Stimulated activated effector memory CD8-positive, alpha-beta T cell treated with anti-CD3 and anti-CD28 coated beads, Interleukin-12 subunit alpha, Interleukin-12 subunit beta, amount 100 ng/mL, for 72 hours (primary cell): ENCODE data around the gene STK32B.

ENCODE experiments used
- ATAC-seq: fragments of 150-1000 bp; cut with Tn5 transposase; 2 replicates; pipeline ENCODE4 v1.10.0; 2021
- DNase-seq, 2 donors: peaks; one replicate each; pipeline ENCODE4 v3.0.0; 2021 to 2022; ENCODE audit warnings: low spot score in 2 of 2
- H3K27ac Mint-ChIP-seq: one replicate; pipeline ENCODE4 v1.8.0; 2022; ENCODE audit warnings: mild to moderate bottlenecking, mixed read lengths
- H3K36me3 Mint-ChIP-seq: one replicate; pipeline ENCODE4 v1.8.0; 2022; ENCODE audit warnings: mild to moderate bottlenecking, mixed read lengths
- H3K4me1 Mint-ChIP-seq: one replicate; pipeline ENCODE4 v1.8.0; 2022; ENCODE audit warnings: mixed read lengths
- H3K4me3 Mint-ChIP-seq: one replicate; pipeline ENCODE4 v1.8.0; 2022; ENCODE audit warnings: mild to moderate bottlenecking, mixed read lengths
- H3K9me3 Mint-ChIP-seq: one replicate; pipeline ENCODE4 v1.8.0; 2022; ENCODE audit warnings: mixed read lengths

STK32B gene

GRCh38 chr4:5365071-5366008, 314.1 kb downstream of the STK32B start:
- no peaks in the 10 kb centered on the region for H3K4me1 Mint-ChIP-seq
- no peak overlapping the region for H3K4me3 Mint-ChIP-seq
- no peaks in the 10 kb centered on the region for H3K36me3 Mint-ChIP-seq
- DNase-seq (no peak), ATAC-seq (no peak)
- H3K27ac Mint-ChIP-seq = no peak overlapping the region
- peaks cover under 1% of the 10 kb centered on the region for H3K9me3 Mint-ChIP-seq

GRCh38 chr4:5366009-5366386, 314.7 kb downstream of the STK32B start:
- DNase-seq (no peak), ATAC-seq (no peak)
- Mint-ChIP-seq H3K27ac (no peak overlapping the region), H3K4me1 (no peaks in the 10 kb centered on the region), H3K9me3 (peaks cover 2% of the 10 kb centered on the region), H3K36me3 (no peaks in the 10 kb centered on the region), H3K4me3 (no peak overlapping the region)

DNA sequence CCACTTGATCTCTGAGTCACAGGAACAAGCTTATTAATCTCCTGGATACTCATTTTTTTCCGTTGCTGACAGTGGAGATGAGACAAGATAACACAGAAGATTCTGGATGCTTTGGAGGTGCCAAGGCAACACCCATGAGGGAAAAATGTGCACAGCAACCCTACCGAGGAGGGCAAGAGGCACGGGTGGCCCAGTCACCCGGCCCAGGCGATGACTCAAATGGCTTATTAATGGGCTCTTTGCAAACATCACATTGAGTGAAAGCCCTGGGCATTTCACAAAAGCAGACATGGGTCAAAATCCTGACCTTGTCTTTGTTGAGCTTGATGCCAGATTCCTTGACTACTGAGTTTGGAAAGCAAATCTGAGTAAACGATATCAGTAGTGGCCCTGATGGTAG, 315.1 kb downstream of the STK32B start:
- no peak for DNase-seq
- H3K4me1 Mint-ChIP-seq = no peaks in the 10 kb centered on the region
- no peaks in the 10 kb centered on the region for H3K36me3 Mint-ChIP-seq
- no peak overlapping the region for H3K27ac Mint-ChIP-seq
- no peak for ATAC-seq
- H3K4me3 Mint-ChIP-seq = no peak overlapping the region
- peaks cover 2% of the 10 kb centered on the region for H3K9me3 Mint-ChIP-seq

DNA sequence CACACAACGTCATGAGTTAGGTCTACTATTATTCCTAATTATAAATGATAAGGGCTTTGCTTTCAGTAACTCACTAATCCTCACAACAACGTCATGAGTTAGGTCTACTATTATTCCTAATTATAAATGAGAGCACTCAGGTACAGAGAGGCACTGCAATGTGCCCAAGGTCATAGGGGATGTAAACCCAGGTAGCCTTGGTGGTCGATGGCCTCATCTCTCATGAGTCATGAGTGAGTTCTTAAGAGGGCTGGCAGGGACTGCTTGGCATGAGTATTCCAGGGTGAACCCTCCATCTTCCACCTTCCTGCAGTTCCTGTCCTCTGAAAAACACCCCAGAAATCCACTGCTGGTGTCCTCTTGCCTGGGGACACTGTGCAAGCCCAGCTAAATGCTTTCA, 317.1 kb downstream of the STK32B start:
- Mint-ChIP-seq H3K36me3 (no peaks in the 10 kb centered on the region), H3K27ac (no peak overlapping the region), H3K4me1 (no peaks in the 10 kb centered on the region), H3K4me3 (no peak overlapping the region), H3K9me3 (peaks cover 2% of the 10 kb centered on the region)
- no peak for ATAC-seq
- DNase-seq = no peak

- no peak for ATAC-seq
- DNase-seq = no peak
- peaks cover 10% of the 10 kb centered on the region for H3K9me3 Mint-ChIP-seq
- no peaks in the 10 kb centered on the region for H3K36me3 Mint-ChIP-seq
- no peak overlapping the region for H3K27ac Mint-ChIP-seq
- H3K4me1 Mint-ChIP-seq = no peaks in the 10 kb centered on the region
- no peak overlapping the region for H3K4me3 Mint-ChIP-seq
These were observed 319.0 kb downstream of the STK32B start for GRCh38 chr4:5370286-5370685.

- ATAC-seq = no peak
- Mint-ChIP-seq H3K36me3 (no peaks in the 10 kb centered on the region), H3K4me1 (no peaks in the 10 kb centered on the region), H3K9me3 (peaks cover 11% of the 10 kb centered on the region), H3K4me3 (no peak overlapping the region), H3K27ac (no peak overlapping the region)
- DNase-seq = no peak
These were observed 320.3 kb downstream of the STK32B start for GRCh38 chr4:5371415-5372190.

GRCh38 chr4:5372198-5372597, 320.9 kb downstream of the STK32B start:
- H3K36me3 Mint-ChIP-seq = no peaks in the 10 kb centered on the region
- H3K9me3 Mint-ChIP-seq = peaks cover 14% of the 10 kb centered on the region
- no peak for DNase-seq
- ATAC-seq = no peak
- no peaks in the 10 kb centered on the region for H3K4me1 Mint-ChIP-seq
- H3K4me3 Mint-ChIP-seq = no peak overlapping the region
- no peak overlapping the region for H3K27ac Mint-ChIP-seq

- no peaks in the 10 kb centered on the region for H3K36me3 Mint-ChIP-seq
- DNase-seq (no peak), ATAC-seq (no peak)
- no peak overlapping the region for H3K4me3 Mint-ChIP-seq
- peaks cover 22% of the 10 kb centered on the region for H3K9me3 Mint-ChIP-seq
- H3K4me1 Mint-ChIP-seq = no peaks in the 10 kb centered on the region
- H3K27ac Mint-ChIP-seq = no peak overlapping the region
These were observed 322.0 kb downstream of the STK32B start for GRCh38 chr4:5373327-5373726.

DNA sequence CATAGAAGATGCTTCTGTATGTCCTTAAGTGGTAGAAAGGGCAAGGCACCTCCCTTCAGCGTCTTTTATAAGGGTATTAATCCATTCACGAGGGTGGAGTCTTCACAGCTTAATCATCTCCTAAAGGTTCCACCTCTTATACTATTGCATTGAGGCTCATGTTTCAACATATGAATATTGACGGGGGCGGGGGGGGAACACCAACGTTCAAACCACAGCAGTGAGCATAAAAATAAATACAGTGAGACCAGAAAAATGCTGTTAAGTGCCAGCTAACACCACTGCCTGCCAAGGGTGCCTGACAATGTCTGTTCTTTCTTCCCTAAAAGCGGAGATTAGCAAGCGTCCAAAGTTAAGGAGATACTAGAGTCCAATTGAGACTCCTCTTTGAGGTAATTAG, 323.3 kb downstream of the STK32B start:
- H3K9me3 Mint-ChIP-seq = peaks cover 22% of the 10 kb centered on the region
- H3K36me3 Mint-ChIP-seq = no peaks in the 10 kb centered on the region
- H3K4me3 Mint-ChIP-seq = no peak overlapping the region
- ATAC-seq (no peak), DNase-seq (no peak)
- H3K4me1 Mint-ChIP-seq = no peaks in the 10 kb centered on the region
- no peak overlapping the region for H3K27ac Mint-ChIP-seq

DNA sequence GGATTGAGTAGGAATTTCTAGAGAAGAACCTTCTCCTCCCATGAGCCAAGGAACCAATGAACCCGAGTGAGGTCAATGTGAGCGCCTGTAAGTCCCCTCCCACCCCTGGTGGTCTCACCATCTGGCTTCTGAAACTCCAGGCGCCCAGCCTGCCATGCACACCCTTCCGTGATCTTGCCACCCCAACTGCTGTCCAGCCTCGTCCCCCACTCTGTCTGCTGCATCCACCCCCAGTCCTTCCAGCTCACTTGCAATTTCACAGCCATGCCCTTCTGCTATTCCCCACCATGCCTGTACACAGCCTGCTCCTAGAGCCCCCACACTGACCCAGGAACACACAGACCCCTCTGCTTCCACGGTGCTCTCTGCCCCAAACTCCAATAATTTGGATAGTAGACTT, 323.7 kb downstream of the STK32B start:
- H3K27ac Mint-ChIP-seq = no peak overlapping the region
- H3K4me3 Mint-ChIP-seq = no peak overlapping the region
- DNase-seq (no peak), ATAC-seq (no peak)
- peaks cover 22% of the 10 kb centered on the region for H3K9me3 Mint-ChIP-seq
- H3K4me1 Mint-ChIP-seq = no peaks in the 10 kb centered on the region
- H3K36me3 Mint-ChIP-seq = no peaks in the 10 kb centered on the region

DNA sequence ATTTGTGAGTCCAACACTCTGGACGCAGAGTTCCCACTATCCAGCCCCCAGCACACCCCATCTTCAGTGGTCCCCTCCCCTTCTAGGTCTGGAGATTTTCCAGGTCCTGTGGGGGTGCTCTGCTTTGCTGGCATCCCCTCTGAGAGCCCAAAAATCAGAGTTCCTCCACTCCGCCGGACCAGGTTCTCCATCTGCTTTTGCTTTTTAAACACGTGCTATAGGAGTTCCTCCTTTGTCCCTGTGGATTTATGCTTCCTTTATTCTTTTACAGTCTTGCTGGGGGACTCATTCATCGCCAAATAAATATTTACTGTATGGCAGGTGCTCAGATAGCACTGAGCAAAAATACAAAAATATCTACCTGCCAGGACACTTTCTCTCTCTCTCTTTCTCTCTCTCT, 324.7 kb downstream of the STK32B start:
- no peak for DNase-seq

GRCh38 chr4:5378002-5378401, 326.7 kb downstream of the STK32B start:
- Mint-ChIP-seq H3K4me3 (no peak overlapping the region), H3K36me3 (no peaks in the 10 kb centered on the region), H3K9me3 (peaks cover 20% of the 10 kb centered on the region), H3K4me1 (no peaks in the 10 kb centered on the region), H3K27ac (no peak overlapping the region)
- DNase-seq (no peak), ATAC-seq (no peak)

More for the DNA sequence above, 324.7 kb downstream of the STK32B start:
- Mint-ChIP-seq H3K9me3 (peaks cover 20% of the 10 kb centered on the region), H3K27ac (no peak overlapping the region), H3K4me1 (no peaks in the 10 kb centered on the region), H3K36me3 (no peaks in the 10 kb centered on the region), H3K4me3 (no peak overlapping the region)
- ATAC-seq = no peak

GRCh38 chr4:5379895-5380294, 328.6 kb downstream of the STK32B start:
- DNase-seq (no peak), ATAC-seq (no peak)
- Mint-ChIP-seq H3K4me1 (no peaks in the 10 kb centered on the region), H3K36me3 (no peaks in the 10 kb centered on the region), H3K27ac (no peak overlapping the region), H3K4me3 (no peak overlapping the region), H3K9me3 (peaks cover 15% of the 10 kb centered on the region)

- no peak overlapping the region for H3K27ac Mint-ChIP-seq
- no peak overlapping the region for H3K4me3 Mint-ChIP-seq
- peaks cover 11% of the 10 kb centered on the region for H3K9me3 Mint-ChIP-seq
- no peak for ATAC-seq
- H3K36me3 Mint-ChIP-seq = no peaks in the 10 kb centered on the region
- no peaks in the 10 kb centered on the region for H3K4me1 Mint-ChIP-seq
- no peak for DNase-seq
These were observed 330.7 kb downstream of the STK32B start for GRCh38 chr4:5381961-5382441.

GRCh38 chr4:5383191-5383980, 332.1 kb downstream of the STK32B start:
- H3K9me3 Mint-ChIP-seq = peaks cover 3% of the 10 kb centered on the region
- no peak overlapping the region for H3K27ac Mint-ChIP-seq
- no peaks in the 10 kb centered on the region for H3K36me3 Mint-ChIP-seq

More at GRCh38 chr4:5383191-5383980, 332.1 kb downstream of the STK32B start:
- ATAC-seq (no peak), DNase-seq (no peak)
- Mint-ChIP-seq H3K4me3 (no peak overlapping the region), H3K4me1 (no peaks in the 10 kb centered on the region)
